Prostate gland (tissue), 2 donors: ENCODE data around the gene NEK4. TPM values are rescaled to one million over a fixed set of nuclear protein-coding genes. Genes with fewer than 3 reads are reported as not detected.

Experiments used
- DNase-seq: peaks from one replicate; pipeline ENCODE4 v3.0.0-alpha.2; 2019; ENCODE audit warnings: low spot score
- H3K27ac ChIP-seq, 2 donors: fragments of 200-600 bp; sonication (generic); 2 replicates each; pipeline ENCODE4 v1.5.1; 2017 to 2019
- H3K27me3 ChIP-seq: fragments of 200-600 bp; sonication (generic); replicated peaks from 2 replicates; pipeline ENCODE4 v1.5.1; 2019; ENCODE audit not compliant: insufficient read depth
- H3K36me3 ChIP-seq, 2 donors: fragments of 200-600 bp; sonication (generic); 1 replicate in 1 of 2; 2 replicates in 1 of 2; pipeline versions ENCODE4 v1.5.1 to v1.8.1; 2017 to 2019
- H3K4me1 ChIP-seq: fragments of 200-600 bp; sonication (generic); replicated peaks from 2 replicates; pipeline ENCODE4 v1.5.1; 2019
- H3K4me3 ChIP-seq, 2 donors: fragments of 200-600 bp; sonication (generic); 2 replicates each; pipeline ENCODE4 v1.5.1; 2017 to 2019
- H3K9me3 ChIP-seq: fragments of 200-600 bp; sonication (generic); 2 replicates; pipeline ENCODE4 v1.5.1; 2017
- POLR2A ChIP-seq: fragments of 450-650 bp; IDR thresholded peaks from one replicate; pipeline ENCODE4 v1.6.1; 2016; ENCODE audit warnings: antibody characterized with exemption, mild to moderate bottlenecking
- POLR2AphosphoS5 ChIP-seq: sonication (generic); formaldehyde crosslinking; IDR thresholded peaks from one replicate; pipeline ENCODE4 v1.6.1; 2017; ENCODE audit warnings: antibody characterized with exemption
- WGBS: methylation state at CpG from one replicate; pipeline ENCODE4 v1.1.5; 2018; 5-methylcytosine and 5-hydroxymethylcytosine counted together
- intact Hi-C: fragments of 100-400 bp; cut with DNase I; formaldehyde crosslinking; loops from one replicate; pipeline ENCODE4 v1.14.2; 2022
- total RNA-seq, 2 donors: library from RNA; depleted of rRNA; stranded (reverse); fragments of >200 nt; gene quantifications; one replicate each; pipeline ENCODE4 v1.1.0, GENCODE V29; 2016
- TF ChIP-seq, protein P1 (sequence below), 4 experiments: fragments of 200-600 bp in 2 of 4; fragments of 450-650 bp in 2 of 4; sonication (generic) in 2 of 4; IDR thresholded peaks; 1 replicate in 3 of 4; 2 replicates in 1 of 4; pipeline ENCODE4 v1.5.1; 2016 to 2019; ENCODE audit warnings: antibody characterized with exemption in 4 of 4, mild to moderate bottlenecking in 2 of 4, moderate library complexity in 2 of 4

NEK4 gene
- total RNA-seq, 2 donors from 2014 or later, result 24.5 to 49.9 TPM

DNA sequence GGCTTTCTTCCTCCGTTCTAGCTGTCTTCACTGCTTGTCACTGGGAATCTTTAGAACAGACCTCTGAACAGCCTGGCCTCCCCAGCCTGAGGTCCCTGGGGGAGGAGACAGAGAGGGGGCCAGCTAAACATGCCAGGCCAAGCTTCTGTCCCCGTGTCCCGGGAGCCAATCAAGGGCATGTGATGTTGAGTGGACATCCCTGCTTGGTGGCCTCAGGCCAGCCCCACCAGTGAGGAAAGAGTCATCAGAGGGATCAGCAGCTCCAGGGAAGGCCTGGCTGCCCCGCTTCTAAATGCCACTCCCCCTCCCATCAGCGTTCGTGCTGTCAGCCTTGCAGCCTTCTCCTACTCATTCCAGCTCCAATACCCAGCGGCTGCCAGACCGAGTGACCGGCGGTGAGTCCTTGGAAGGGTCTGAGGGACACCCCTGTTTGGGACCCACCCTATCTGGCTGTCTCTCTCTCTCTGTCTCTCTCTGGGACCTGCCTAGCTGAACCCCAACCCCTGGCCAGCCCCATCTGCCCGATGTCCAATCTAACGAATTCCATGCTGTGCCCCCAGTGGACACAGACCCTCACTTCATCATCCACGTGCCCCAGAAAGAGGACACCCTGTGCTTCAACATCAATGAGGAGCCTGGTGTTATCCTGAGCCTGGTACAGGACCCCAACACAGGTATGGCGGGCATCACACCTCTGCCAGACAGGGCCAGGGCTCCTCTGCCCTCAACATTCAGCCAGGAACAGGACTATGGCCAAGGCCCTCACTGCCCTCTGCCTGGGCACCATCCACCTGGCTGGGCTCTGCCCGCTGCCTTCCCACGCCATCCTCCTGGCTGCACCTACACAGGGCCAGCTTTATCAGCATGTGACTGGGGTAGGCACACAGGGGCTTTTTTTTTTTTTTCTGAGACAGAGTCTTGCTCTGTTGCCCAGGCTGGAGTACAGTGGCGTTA, 17.2 kb upstream of the NEK4 start:
- H3K27ac ChIP-seq, result no peak overlapping the region
- TF ChIP-seq POLR2A (no peak), POLR2AphosphoS5 (no peak)
- TF ChIP-seq, protein P1, sequence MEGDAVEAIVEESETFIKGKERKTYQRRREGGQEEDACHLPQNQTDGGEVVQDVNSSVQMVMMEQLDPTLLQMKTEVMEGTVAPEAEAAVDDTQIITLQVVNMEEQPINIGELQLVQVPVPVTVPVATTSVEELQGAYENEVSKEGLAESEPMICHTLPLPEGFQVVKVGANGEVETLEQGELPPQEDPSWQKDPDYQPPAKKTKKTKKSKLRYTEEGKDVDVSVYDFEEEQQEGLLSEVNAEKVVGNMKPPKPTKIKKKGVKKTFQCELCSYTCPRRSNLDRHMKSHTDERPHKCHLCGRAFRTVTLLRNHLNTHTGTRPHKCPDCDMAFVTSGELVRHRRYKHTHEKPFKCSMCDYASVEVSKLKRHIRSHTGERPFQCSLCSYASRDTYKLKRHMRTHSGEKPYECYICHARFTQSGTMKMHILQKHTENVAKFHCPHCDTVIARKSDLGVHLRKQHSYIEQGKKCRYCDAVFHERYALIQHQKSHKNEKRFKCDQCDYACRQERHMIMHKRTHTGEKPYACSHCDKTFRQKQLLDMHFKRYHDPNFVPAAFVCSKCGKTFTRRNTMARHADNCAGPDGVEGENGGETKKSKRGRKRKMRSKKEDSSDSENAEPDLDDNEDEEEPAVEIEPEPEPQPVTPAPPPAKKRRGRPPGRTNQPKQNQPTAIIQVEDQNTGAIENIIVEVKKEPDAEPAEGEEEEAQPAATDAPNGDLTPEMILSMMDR (IDR thresholded peaks at IDR 0.05), result no peak
- intact Hi-C loops, result no loop called here
- H3K36me3 ChIP-seq, result no peaks in the 10 kb centered on the region
- H3K27me3 ChIP-seq, result no peaks in the 10 kb centered on the region
- no peak for DNase-seq
- no peak overlapping the region for H3K4me3 ChIP-seq
- H3K4me1 ChIP-seq, result no peaks in the 10 kb centered on the region
- H3K9me3 ChIP-seq, result no peaks in the 10 kb centered on the region
- WGBS, result 73% methylated on average over 17 of the region's 17 CpGs

DNA sequence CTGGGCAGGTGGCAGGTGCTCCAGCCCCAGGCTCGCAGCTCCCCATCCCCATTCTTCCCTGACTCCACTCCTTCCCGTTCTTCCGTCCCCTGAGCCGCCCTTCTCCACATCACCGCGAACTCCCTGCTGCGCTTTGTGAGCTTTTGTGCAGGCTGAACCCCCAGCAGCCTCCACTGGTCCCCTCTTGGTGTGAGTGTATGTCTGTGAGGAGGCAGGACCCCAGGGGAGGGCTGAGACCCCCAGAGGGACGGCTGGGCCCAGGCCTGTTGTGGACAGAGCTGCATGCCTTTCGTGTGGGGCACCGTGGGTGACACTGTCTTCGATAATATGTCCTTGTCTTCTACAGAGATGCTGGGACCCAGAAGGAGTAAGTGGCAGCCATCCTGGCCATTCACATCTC, 16.5 kb upstream of the NEK4 start:
- WGBS, result 87% methylated on average over 11 of the region's 11 CpGs
- H3K4me1 ChIP-seq, result no peaks in the 10 kb centered on the region
- no peaks in the 10 kb centered on the region for H3K36me3 ChIP-seq
- no peak for TF ChIP-seq POLR2A
- TF ChIP-seq, protein P1 (IDR thresholded peaks at IDR 0.05), result no peak
- TF ChIP-seq POLR2AphosphoS5, result no peak
- H3K27me3 ChIP-seq, result peaks cover under 1% of the 10 kb centered on the region
- H3K27ac ChIP-seq, result no peak overlapping the region
- intact Hi-C loops, result no loop called here
- H3K4me3 ChIP-seq, result no peak overlapping the region
- H3K9me3 ChIP-seq, result no peaks in the 10 kb centered on the region
- DNase-seq, result no peak

DNA sequence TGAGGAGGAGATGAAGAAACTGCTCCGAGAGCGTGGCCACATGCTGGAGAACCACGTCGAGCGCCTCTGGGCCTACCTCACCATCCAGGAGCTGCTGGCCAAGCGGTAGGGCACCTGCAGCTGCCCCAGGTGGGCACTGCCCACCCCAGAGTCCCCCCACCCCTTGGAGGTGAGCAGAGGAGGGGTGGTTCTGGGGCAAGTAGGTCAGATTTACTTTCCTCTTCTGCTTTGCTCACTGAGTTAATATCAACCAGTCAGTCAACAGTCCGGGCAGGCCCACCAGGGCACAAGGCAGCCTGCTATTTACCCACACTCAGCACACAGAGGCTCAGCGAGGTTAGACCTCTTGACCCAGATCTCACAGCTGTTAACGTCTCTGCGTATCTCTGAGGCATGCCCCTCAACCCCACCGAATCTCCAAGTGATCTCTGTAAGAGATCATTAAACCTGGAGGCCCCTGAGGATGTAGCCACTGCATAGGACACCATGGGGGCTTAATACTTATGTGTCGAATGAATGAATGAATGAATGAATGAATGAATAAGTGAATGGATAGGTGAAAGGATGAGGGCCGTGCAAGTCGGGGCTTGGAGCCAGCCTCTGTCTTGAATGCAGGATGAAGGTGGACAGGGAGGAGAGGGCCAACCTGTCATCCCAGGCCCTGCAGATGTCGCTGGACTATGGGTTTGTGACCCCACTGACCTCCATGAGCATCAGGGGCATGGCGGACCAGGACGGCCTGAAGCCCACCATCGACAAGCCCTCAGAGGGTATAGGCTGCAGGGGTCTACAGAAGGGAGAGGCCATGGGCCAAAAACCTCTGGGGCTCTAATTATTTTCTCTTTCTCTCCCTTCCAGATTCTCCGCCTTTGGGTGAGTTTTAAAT, 15.8 kb upstream of the NEK4 start:
- DNase-seq, result no peak
- Histone ChIP-seq H3K9me3 (no peaks in the 10 kb centered on the region), H3K36me3 (no peaks in the 10 kb centered on the region), H3K4me3 (no peak overlapping the region), H3K4me1 (no peaks in the 10 kb centered on the region), H3K27ac (no peak overlapping the region), H3K27me3 (peaks cover 1% of the 10 kb centered on the region)
- no peak for TF ChIP-seq POLR2A
- TF ChIP-seq, protein P1 (IDR thresholded peaks at IDR 0.05), result no peak
- no peak for TF ChIP-seq POLR2AphosphoS5
- intact Hi-C loops, result no loop called here
- WGBS, result 89% methylated on average over 19 of the region's 19 CpGs

DNA sequence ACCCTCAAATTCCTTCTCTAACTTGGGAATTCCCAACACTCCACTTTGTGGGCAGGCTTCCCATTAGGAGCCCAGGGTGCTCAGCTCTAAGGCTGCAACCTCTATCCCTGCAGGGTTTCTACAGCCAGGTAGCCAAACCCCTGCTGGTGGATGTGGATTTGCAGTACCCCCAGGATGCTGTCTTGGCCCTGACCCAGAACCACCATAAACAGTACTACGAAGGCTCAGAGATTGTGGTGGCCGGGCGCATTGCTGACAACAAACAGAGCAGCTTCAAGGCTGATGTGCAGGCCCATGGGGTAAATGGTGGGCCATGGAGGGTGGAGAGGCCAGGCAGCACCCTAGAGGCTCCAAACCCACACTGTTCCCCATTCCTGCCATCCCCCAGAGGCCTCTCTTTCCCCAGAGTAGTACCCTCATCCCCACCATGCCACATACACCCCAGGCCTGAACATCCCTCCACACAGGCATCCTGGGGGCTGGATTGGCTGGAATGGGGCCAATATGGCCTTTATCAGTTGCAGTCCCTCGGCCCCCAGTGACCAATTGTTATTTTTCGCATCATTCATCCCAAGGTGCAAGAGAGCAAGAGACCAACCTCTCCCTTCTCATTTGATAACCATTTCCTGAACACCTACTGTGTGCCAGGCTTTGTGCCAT, 14.3 kb upstream of the NEK4 start:
- H3K4me3 ChIP-seq, result no peak overlapping the region
- H3K9me3 ChIP-seq, result no peaks in the 10 kb centered on the region
- no peak for DNase-seq
- no peaks in the 10 kb centered on the region for H3K36me3 ChIP-seq
- no peak overlapping the region for H3K27ac ChIP-seq
- TF ChIP-seq, protein P1 (IDR thresholded peaks at IDR 0.05), result no peak
- TF ChIP-seq POLR2A (no peak), POLR2AphosphoS5 (no peak)
- peaks cover 1% of the 10 kb centered on the region for H3K27me3 ChIP-seq
- intact Hi-C loops, result no loop called here
- H3K4me1 ChIP-seq, result no peaks in the 10 kb centered on the region
- 87% methylated on average over 5 of the region's 5 CpGs for WGBS
